Erythroblast (primary cell): Measurements from ENCODE around the gene SNX3.

Experiments used
- DNase-seq, 2 experiments: peaks; one replicate each; lab custom pipeline; 2025; lab: John Stamatoyannopoulos, UW
- GATA1 ChIP-seq: IDR thresholded peaks from 2 replicates; pipeline ENCODE4 v1.6.1; 2011; ENCODE audit warnings: low read depth, mild to moderate bottlenecking, control low read depth, low read length, moderate library complexity
- POLR2A ChIP-seq: IDR thresholded peaks from 2 replicates; pipeline ENCODE4 v1.6.1; 2011; ENCODE audit warnings: mild to moderate bottlenecking, low read length

The SNX3 gene

DNA sequence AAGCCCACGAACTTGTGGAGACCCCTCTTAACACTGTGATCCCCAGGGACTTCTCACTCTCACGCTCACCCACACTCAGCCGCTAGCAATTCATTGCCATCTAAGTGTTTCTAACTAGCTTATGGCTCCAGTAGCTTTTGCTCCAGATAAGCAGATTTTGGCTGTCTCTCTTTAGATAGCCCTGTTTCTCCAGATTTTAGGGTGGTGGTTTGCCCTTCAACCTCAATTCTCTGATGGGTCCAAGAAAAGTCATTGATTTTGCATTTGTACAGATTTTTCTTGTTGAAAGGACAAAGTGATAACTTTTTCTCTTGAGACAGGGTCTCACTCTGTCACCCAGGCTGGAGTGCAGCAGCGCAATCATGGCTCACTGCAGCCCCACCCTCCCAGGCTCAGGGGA lies 53.8 kb downstream of the SNX3 start:
- no peak for TF ChIP-seq GATA1
- TF ChIP-seq POLR2A, result no peak

DNA sequence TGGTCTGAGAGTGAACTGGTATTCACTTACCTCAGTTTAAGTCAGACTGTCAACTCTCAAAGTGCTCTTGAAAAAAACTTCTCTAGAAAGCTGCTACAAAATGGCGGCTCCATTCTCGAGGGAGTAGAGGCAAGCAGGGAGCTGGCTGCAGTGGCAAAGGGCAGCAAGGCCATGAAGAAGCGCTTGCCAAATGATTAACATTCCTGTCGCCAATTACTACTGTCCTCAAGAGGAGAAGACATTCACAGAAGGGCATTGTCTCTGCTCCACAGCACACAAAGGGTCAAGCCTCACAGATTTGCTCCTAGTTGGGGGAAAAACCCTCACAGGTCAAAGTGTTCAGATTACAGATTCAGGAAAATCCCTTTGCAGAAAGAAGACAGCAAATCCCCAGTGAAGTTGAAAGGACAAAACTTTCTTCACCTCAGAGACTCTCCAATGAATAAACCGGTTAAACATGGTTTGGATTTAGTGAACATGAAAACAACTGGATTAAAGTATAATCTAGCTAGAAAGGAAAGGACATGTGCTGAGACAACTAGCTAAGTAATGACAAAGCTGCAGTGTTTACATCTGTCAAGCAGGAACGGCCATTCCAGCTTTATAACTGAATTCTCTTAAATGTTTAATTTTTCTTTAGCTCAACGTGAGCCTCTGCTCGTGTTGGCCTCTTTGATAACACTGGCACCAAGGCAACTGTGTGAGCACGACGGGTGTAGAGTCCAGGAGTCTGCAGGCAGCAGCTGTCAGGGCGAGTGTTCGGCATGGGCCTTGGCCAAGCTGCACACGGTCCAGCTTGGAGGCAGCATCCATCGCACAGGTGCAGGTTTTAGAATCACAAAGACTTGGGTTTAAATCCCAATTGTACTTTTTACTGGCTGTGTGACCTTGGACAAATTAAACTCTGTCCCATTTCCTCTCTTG lies 57.4 kb downstream of the SNX3 start:
- TF ChIP-seq POLR2A, result no peak

More for the DNA sequence above, 53.8 kb downstream of the SNX3 start:
- peak; percentile 13 to 37 for DNase-seq

DNA sequence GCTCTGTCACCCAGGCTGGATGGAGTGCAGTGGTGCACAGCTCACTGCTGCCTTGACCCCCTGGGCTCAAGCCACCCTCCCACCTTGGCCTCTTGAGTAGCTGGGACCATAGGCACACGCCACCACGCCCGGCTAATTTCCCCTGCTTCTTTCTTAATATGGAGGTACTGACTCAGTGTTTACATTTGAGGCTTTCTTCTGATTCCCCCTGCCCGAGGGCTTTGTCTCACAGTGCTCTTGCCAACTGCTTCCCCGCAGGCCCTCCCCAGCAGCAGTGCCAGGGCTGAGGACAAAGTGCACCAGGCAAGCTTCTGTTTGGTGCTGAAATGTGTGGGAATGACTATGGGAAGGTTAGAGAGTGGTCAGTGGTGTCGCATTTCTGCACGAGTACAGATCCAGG lies 60.2 kb downstream of the SNX3 start:
- no peak for DNase-seq
- no peak for TF ChIP-seq GATA1
- no peak for TF ChIP-seq POLR2A

More for the DNA sequence above, 57.4 kb downstream of the SNX3 start:
- DNase-seq, result no peak

DNA sequence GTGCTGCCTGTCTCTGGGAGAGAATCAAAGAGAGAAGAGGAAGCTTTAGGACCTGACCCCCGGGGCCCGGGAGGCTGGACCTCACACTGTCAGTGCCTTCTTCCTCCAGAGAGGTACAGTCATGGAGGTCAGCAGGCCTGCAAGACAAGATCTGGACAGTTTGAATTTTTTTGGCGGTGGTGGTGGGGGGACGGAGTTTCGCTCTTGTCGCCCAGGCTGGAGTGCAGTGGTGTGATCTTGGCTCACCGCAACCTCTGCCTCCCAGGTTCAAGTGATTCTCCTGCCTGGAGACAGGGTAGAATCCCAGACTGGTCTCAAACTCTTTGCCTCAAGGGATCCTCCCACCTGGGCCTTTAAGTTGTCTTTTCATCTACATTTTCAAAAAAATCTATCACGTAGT lies 60.7 kb downstream of the SNX3 start:
- DNase-seq, result no peak
- TF ChIP-seq GATA1, result no peak
- TF ChIP-seq POLR2A, result no peak

DNA sequence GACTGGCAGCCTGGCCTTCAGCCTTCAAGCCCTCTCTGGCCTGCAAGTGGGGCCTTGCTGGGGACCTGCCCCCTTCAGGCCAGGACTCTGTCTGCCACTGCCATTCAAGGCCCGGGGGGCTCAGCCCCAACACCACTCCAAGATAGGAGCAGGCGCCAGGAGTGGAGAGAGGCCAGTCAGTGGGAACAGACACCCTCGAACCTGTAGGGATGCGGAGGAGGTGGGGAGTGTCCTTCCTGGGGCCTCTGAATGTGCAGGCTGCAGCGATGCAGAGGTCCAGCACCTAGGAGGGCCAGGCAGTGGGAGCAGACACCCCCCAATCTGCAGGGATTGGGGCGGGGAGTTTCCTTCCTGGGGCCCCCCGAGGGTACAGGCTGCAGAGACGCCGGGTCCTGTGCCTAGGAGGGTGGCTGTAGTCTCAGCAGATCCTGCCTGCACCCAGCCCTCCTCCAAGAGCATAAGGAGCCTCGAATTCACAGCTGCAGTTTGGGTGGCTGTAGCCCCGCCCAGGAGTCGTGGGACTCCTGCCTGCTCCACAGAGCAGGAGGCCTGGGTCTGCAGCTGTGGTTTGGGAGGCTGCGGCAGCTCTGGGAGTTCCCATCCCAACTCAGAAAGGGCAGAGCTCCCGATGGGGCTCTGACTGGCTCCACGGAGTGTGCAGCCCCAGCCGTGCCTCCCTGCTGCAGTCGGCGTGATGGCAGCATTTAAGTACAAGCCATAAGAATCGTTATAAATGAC lies 61.9 kb downstream of the SNX3 start:
- TF ChIP-seq POLR2A (no peak), GATA1 (no peak)
- no peak for DNase-seq

DNA sequence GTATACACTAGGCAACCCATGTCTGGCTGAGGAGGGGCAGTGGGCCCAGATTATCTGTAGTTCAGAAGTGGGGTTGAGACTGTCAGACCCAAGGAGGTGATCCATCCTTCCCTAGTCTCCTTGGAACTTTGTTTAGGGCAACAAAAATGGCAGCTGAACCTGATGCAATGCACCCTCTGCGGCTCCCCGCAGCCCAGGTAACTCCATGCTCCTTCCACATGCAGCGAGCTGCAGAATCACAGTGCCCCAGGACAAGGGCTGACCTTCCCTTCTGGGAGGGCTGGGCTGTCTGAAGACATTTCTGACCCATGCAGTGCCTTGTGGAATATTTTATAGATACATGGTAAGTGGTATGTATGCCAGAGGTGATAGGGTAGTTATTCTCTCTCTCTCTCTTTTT lies 65.6 kb downstream of the SNX3 start:
- TF ChIP-seq POLR2A (no peak), GATA1 (no peak)
- DNase-seq, result no peak

DNA sequence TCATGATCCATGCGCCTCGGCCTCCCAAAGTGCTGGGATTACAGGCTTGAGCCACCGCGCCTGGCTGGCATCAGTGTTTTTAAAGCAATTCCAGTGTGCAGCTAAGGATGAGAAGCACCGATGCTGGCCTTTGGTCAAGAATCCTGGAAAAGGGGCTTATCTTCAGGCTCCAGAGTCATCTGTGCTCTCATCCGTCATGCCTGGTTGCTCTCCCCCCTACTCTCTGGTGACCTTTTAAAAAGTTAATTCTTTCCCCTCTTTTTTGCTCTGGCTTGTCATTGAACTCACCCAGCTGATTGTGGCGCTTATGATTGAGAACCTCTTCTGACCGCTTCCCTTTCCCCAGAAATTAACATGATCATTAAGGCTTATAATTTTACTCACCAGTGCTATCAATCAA lies 66.3 kb downstream of the SNX3 start:
- TF ChIP-seq GATA1 (no peak), POLR2A (no peak)
- DNase-seq, result no peak

DNA sequence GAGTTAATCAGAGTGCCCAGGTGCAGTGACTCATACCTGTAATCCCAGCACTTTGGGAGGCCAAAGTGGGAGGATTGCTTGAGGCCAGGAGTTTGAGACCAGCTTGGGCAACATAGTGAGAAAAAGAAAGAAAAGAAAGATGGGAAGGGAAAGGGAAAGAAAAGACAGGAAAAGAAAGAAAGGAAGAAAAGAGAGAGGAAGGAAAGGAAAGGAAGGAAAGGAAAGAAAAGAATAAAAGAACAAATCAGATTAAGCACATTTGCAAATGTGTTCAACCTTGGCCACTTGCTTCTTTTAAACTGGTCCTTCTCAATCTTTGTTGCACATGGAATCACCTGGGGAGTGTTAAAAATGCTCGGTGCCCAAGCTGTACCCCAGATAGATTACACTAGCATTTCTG lies 67.0 kb downstream of the SNX3 start:
- TF ChIP-seq POLR2A (no peak), GATA1 (no peak)
- DNase-seq, result no peak

DNA sequence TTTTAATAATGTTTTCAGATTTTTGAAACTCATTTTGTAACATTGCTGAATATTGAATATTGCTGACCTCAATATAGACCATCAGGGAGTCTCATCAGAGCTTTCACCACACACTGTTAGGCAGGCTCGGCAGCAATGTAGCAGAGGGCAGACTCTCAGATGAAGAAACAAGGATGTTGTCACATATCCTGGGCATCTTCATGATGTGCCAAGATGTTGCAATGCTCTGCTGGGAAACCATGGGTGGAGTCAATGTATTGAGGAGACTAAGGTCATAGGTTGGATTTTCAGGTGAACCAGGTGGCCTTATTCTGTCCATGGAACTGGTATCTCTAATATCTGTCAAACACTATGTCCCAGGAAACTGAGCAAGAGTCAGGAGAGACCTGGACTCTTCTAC lies 67.7 kb downstream of the SNX3 start:
- no peak for DNase-seq
- no peak for TF ChIP-seq POLR2A
- TF ChIP-seq GATA1, result no peak

DNA sequence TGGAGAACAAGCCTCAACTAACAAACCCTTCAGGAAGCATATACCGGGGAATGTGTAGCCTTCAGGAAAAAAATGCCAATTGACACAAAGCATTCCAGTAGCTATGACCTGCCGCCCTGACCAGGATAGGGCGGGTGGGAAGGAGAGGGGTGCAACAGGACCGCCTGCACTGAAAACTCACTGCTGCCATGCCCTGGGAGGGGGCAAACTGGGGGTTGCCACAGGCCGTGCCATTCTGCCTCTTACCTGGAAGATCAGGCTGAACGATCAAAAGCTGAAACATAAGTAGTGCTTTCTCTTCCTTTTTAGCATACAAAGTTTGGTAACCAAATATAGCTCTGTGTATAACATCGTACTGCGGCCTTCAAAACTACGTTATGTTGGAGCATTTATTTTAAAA lies 73.3 kb downstream of the SNX3 start:
- no peak for DNase-seq
- TF ChIP-seq POLR2A (no peak), GATA1 (no peak)

DNA sequence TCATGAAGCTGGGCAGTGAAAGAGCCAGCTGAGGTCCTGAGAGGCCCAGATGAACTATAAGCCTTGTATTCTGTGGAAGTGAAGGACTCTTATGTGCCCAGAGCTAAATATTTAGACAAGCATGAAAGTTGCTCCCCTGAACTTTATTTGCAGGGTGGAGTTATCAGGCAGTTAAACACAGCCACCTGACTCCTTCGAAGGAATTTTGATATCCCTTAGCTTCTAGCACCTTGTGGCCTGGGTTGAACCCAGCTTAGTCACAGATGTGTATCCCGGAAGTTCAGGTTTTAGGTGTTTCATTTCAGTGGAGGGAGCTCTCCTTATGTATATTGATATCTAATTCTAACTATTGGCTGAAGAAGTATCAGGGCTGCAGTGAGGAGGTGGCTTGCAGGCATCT lies 74.6 kb downstream of the SNX3 start:
- no peak for TF ChIP-seq GATA1
- TF ChIP-seq POLR2A, result no peak
- DNase-seq, result no peak

DNA sequence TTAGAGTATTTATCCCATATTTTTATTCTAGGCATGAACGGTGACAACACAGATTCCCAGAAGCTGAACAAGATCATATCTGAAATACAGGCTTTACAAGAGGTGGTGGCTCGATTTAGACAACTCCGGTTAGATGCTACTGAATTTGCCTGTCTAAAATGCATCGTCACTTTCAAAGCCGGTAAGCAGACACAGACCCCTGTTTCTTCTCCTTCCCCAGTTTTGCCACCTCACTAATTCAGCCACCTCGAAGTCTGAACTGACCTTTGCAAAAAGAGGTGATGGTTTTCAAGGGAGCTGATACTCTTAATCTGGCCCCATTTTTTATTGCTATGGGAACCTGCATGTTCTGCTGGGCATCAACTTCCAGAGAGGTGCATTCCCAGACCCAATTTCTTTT lies 80.1 kb downstream of the SNX3 start:
- TF ChIP-seq POLR2A (no peak), GATA1 (no peak)
- no peak for DNase-seq

DNA sequence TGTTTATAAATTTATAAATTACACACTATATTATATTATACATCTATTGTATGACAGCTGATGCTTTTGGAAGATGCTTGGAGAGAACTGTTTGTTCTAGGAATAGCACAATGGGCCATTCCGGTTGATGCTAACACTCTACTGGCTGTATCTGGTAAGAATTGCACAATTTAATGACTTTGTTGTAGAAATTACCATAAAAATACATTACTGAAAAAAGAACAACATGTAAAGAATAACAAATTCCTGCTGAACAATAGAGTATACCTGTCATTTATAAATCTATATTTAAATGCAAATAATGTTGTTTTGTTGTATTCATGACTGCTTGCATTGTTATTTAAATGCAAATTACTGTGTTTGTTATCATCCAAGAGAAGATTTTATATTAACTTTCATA lies 80.6 kb downstream of the SNX3 start:
- DNase-seq, result no peak
- TF ChIP-seq POLR2A, result no peak
- no peak for TF ChIP-seq GATA1

DNA sequence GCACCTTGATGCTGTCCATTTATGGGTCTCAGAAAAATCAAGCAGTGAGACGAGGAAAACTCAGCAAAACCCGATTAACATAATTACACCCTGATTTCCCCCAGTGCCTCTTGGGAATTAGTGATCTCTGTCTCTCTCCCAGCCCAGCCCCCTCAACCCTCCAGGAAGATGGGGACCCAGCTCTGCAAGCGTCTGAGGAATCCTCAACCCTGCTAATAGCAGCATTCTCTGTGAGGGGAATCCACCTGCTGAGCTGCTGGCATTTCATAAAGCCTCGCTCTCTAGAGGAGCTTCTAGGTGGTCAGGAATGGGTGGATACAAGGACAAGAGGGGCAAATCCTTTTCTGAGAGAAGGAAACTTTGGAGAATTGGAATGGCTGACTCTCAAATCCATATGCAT lies 81.1 kb downstream of the SNX3 start:
- no peak for TF ChIP-seq GATA1
- no peak for TF ChIP-seq POLR2A

More for the DNA sequence above, 81.1 kb downstream of the SNX3 start:
- DNase-seq, result no peak
